Neural crest cell (in vitro differentiated cells): ENCODE data around the gene SARS2. TPM values are rescaled to one million over a fixed set of nuclear protein-coding genes. Genes with fewer than 3 reads are reported as not detected.
A peak's percentile ranks its signal among the peaks of the same experiment; 100 is the strongest.

Experiments used
- DNase-seq: peaks from one replicate; pipeline ENCODE4 v3.0.0; 2021; ENCODE audit warnings: low read depth, mixed read lengths, low spot score
- H3K27ac Mint-ChIP-seq: one replicate; pipeline ENCODE4 v1.8.0; 2021; ENCODE audit warnings: mild to moderate bottlenecking, mixed read lengths; ENCODE audit not compliant: unreplicated experiment
- H3K27me3 Mint-ChIP-seq: 2 replicates; pipeline ENCODE4 v1.8.0; 2021; ENCODE audit warnings: low read depth, mild to moderate bottlenecking, mixed read lengths
- H3K36me3 Mint-ChIP-seq: 2 replicates; pipeline ENCODE4 v1.8.0; 2021; ENCODE audit warnings: low read depth, mild to moderate bottlenecking, mixed read lengths
- H3K4me1 Mint-ChIP-seq: 2 replicates; pipeline ENCODE4 v1.8.0; 2021; ENCODE audit warnings: mixed read lengths
- H3K4me3 Mint-ChIP-seq: one replicate; pipeline ENCODE4 v1.8.0; 2021; ENCODE audit warnings: mild to moderate bottlenecking, mixed read lengths
- H3K9me3 Mint-ChIP-seq: 2 replicates; pipeline ENCODE4 v1.8.0; 2021; ENCODE audit warnings: mixed read lengths
- CTCF ChIP-seq: fragments of 200-600 bp; sonication (generic); conservative IDR thresholded peaks from 2 replicates; pipeline ENCODE4 v1.5.0; 2021; ENCODE audit warnings: antibody characterized with exemption, mild to moderate bottlenecking
- total RNA-seq: library from RNA; stranded (reverse); gene quantifications from 2 replicates; pipeline ENCODE4 v1.2.1, GENCODE V29; 2021

SARS2 gene
- total RNA-seq, 1 donor from 2014 or later = 58.5 TPM

- Mint-ChIP-seq H3K4me1 (peaks cover 15% of the 10 kb centered on the region), H3K9me3 (no peaks in the 10 kb centered on the region), H3K4me3 (peak overlapping the region; percentile 69), H3K36me3 (no peaks in the 10 kb centered on the region), H3K27ac (no peak overlapping the region), H3K27me3 (peaks cover 4% of the 10 kb centered on the region)
- DNase-seq = no peak
- no peak for TF ChIP-seq CTCF
Measured at GRCh38 chr19:38869160-38869835, 61.3 kb downstream of the SARS2 start.

- no peaks in the 10 kb centered on the region for H3K36me3 Mint-ChIP-seq
- no peak for TF ChIP-seq CTCF
- no peak overlapping the region for H3K4me3 Mint-ChIP-seq
- H3K27me3 Mint-ChIP-seq = peaks cover 4% of the 10 kb centered on the region
- no peaks in the 10 kb centered on the region for H3K9me3 Mint-ChIP-seq
- peaks cover 15% of the 10 kb centered on the region for H3K4me1 Mint-ChIP-seq
- H3K27ac Mint-ChIP-seq = no peak overlapping the region
- no peak for DNase-seq
Measured at GRCh38 chr19:38868551-38868950, 62.0 kb downstream of the SARS2 start.

GRCh38 chr19:38867171-38867780, 63.3 kb downstream of the SARS2 start:
- H3K36me3 Mint-ChIP-seq = no peaks in the 10 kb centered on the region
- H3K9me3 Mint-ChIP-seq = no peaks in the 10 kb centered on the region
- peaks cover 15% of the 10 kb centered on the region for H3K4me1 Mint-ChIP-seq
- no peak for DNase-seq
- H3K27me3 Mint-ChIP-seq = peaks cover 4% of the 10 kb centered on the region
- TF ChIP-seq CTCF = no peak
- no peak overlapping the region for H3K4me3 Mint-ChIP-seq
- peak overlapping the region; percentile 12 for H3K27ac Mint-ChIP-seq

Other genes with a start within 250 kb of the SARS2 start
- gene CAPN12, start 186.3 kb downstream of the SARS2 start, total RNA-seq = not detected in 2 replicates
- not detected in 2 replicates for gene LGALS7, start 157.2 kb downstream of the SARS2 start, total RNA-seq
- gene LGALS7B, start 141.6 kb downstream of the SARS2 start, total RNA-seq = not detected in 2 replicates
- gene LGALS4, start 117.8 kb downstream of the SARS2 start, total RNA-seq = 0.77 and 0.86 TPM in 2 replicates
- 77.7 and 79.4 TPM in 2 replicates for gene ECH1, start 99.0 kb downstream of the SARS2 start, total RNA-seq
- gene HNRNPL, start 80.8 kb downstream of the SARS2 start, total RNA-seq = 718 and 728 TPM in 2 replicates
- 1.4 and 1.6 TPM in 2 replicates for gene RINL, start 52.5 kb downstream of the SARS2 start, total RNA-seq
- 27.4 and 28.9 TPM in 2 replicates for gene SIRT2, start 31.1 kb downstream of the SARS2 start, total RNA-seq
- gene NFKBIB, start 30.8 kb downstream of the SARS2 start, total RNA-seq = 19.9 and 21.2 TPM in 2 replicates
- gene CCER2, start 18.6 kb downstream of the SARS2 start, total RNA-seq = 1.4 and 2.0 TPM in 2 replicates
- 34.4 and 38.5 TPM in 2 replicates for gene MRPS12, start 181 bp upstream of the SARS2 start, total RNA-seq
- 29.8 and 30.9 TPM in 2 replicates for gene FBXO17, start 45.0 kb upstream of the SARS2 start, total RNA-seq
- 4.9 and 6.8 TPM in 2 replicates for gene FBXO27, start 101.8 kb upstream of the SARS2 start, total RNA-seq
- gene ACP7, start 153.6 kb upstream of the SARS2 start, total RNA-seq = not detected in 2 replicates
- gene PAK4, start 195.0 kb upstream of the SARS2 start, total RNA-seq = 54.4 and 56.8 TPM in 2 replicates